HEK293 (cell line): ENCODE measurements around the gene GPRIN2.
A peak's percentile ranks its signal among the peaks of the same experiment; 100 is the strongest.

Experiments
- CTCF ChIA-PET: fragments of 350-600 bp; formaldehyde crosslinking; extraction: SDS; loops from one replicate; lab custom pipeline; 2021; ENCODE audit warnings: antibody characterized with exemption; lab: Yijun Ruan, JAX
- POLR2A ChIA-PET: fragments of 300-600 bp; formaldehyde crosslinking; extraction: SDS; loops from one replicate; lab custom pipeline; 2020; ENCODE audit warnings: antibody characterized with exemption, inconsistent platforms; lab: Yijun Ruan, JAX
- H3K27ac ChIP-seq: fragments of 200-500 bp; sonication (Bioruptor generic); 2 replicates; pipeline ENCODE4 v1.5.1; 2014; ENCODE audit warnings: low read depth, low read length, control low read depth, inconsistent platforms; ENCODE audit errors: extremely low read depth
- H3K36me3 ChIP-seq, 2 experiments: fragments of 200-500 bp in 1 of 2; sonication (Bioruptor generic) in 1 of 2; 1 replicate in 1 of 2; 2 replicates in 1 of 2; pipeline ENCODE4 v1.5.1; 2014 to 2017; ENCODE audit warnings: inconsistent platforms in 2 of 2, low read length in 2 of 2; ENCODE audit not compliant: control insufficient read depth in 2 of 2, insufficient read depth in 1 of 2
- H3K4me1 ChIP-seq: fragments of 200-500 bp; sonication (Bioruptor generic); 2 replicates; pipeline ENCODE4 v1.5.1; 2014; ENCODE audit warnings: mild to moderate bottlenecking, low read length, inconsistent platforms; ENCODE audit not compliant: control insufficient read depth, insufficient read depth
- H3K4me3 ChIP-seq: 2 replicates; pipeline ENCODE4 v1.5.1; 2011; ENCODE audit warnings: low read depth, mild to moderate bottlenecking, control low read depth, low read length, moderate library complexity
- H3K9me3 ChIP-seq: fragments of 200-500 bp; sonication (Bioruptor generic); 2 replicates; pipeline ENCODE4 v1.5.1; 2014; ENCODE audit warnings: low read depth, low read length, inconsistent platforms; ENCODE audit not compliant: control insufficient read depth, insufficient read depth
- BCL11A ChIP-seq: fragments of 450-650 bp; formaldehyde crosslinking; IDR thresholded peaks from 2 replicates; pipeline ENCODE4 v1.5.1; 2016; ENCODE audit warnings: low read depth, missing biosample characterization, missing genetic modification characterization
- BCL11B ChIP-seq: fragments of 450-650 bp; formaldehyde crosslinking; IDR thresholded peaks from 2 replicates; pipeline ENCODE4 v1.5.1; 2016; ENCODE audit warnings: low read depth, missing biosample characterization, missing genetic modification characterization
- GLIS1 ChIP-seq: fragments of 450-650 bp; formaldehyde crosslinking; IDR thresholded peaks from 2 replicates; pipeline ENCODE4 v1.5.1; 2016; ENCODE audit warnings: missing biosample characterization, missing genetic modification characterization
- GLIS2 ChIP-seq: fragments of 450-650 bp; formaldehyde crosslinking; IDR thresholded peaks from 2 replicates; pipeline ENCODE4 v1.5.1; 2016; ENCODE audit warnings: missing biosample characterization, missing genetic modification characterization
- RBAK ChIP-seq: fragments of 450-650 bp; formaldehyde crosslinking; IDR thresholded peaks from 2 replicates; pipeline ENCODE4 v1.5.1; 2016; ENCODE audit warnings: missing biosample characterization, missing genetic modification characterization
- ZEB2 ChIP-seq: fragments of 450-650 bp; formaldehyde crosslinking; IDR thresholded peaks from 2 replicates; pipeline ENCODE4 v1.5.1; 2016; ENCODE audit warnings: missing biosample characterization, missing genetic modification characterization
- ZIC2 ChIP-seq: fragments of 450-650 bp; formaldehyde crosslinking; IDR thresholded peaks from 2 replicates; pipeline ENCODE4 v1.5.1; 2016; ENCODE audit warnings: missing biosample characterization, missing genetic modification characterization
- ZNF132 ChIP-seq: fragments of 450-650 bp; formaldehyde crosslinking; IDR thresholded peaks from 2 replicates; pipeline ENCODE4 v1.5.1; 2017; ENCODE audit warnings: missing biosample characterization, missing genetic modification characterization, borderline replicate concordance
- ZNF184 ChIP-seq: fragments of 450-650 bp; IDR thresholded peaks from 2 replicates; pipeline ENCODE4 v1.5.1; 2018; ENCODE audit warnings: missing biosample characterization, mild to moderate bottlenecking, missing genetic modification characterization
- ZNF239 ChIP-seq: fragments of 450-650 bp; formaldehyde crosslinking; IDR thresholded peaks from 2 replicates; pipeline ENCODE4 v1.5.1; 2016; ENCODE audit warnings: missing biosample characterization, missing genetic modification characterization
- ZNF366 ChIP-seq: fragments of 450-650 bp; formaldehyde crosslinking; conservative IDR thresholded peaks from 2 replicates; pipeline ENCODE4 v1.5.1; 2016; ENCODE audit warnings: missing biosample characterization, missing genetic modification characterization
- ZNF510 ChIP-seq: fragments of 450-650 bp; formaldehyde crosslinking; IDR thresholded peaks from 2 replicates; pipeline ENCODE4 v1.5.1; 2018; ENCODE audit warnings: mild to moderate bottlenecking, missing genetic modification characterization, missing biosample characterization; ENCODE audit not compliant: insufficient replicate concordance
- ZNF600 ChIP-seq: fragments of 450-650 bp; formaldehyde crosslinking; IDR thresholded peaks from 2 replicates; pipeline ENCODE4 v1.5.1; 2016; ENCODE audit warnings: missing biosample characterization, missing genetic modification characterization
- ZNF629 ChIP-seq: fragments of 450-650 bp; formaldehyde crosslinking; IDR thresholded peaks from 2 replicates; pipeline ENCODE4 v1.5.1; 2017; ENCODE audit warnings: missing biosample characterization, missing genetic modification characterization
- TF ChIP-seq, protein P1 (sequence below): fragments of 450-650 bp; formaldehyde crosslinking; IDR thresholded peaks from 2 replicates; pipeline ENCODE4 v1.5.1; 2017; ENCODE audit warnings: missing biosample characterization, missing genetic modification characterization
- TF ChIP-seq, protein P2 (sequence below): fragments of 450-650 bp; formaldehyde crosslinking; IDR thresholded peaks from 2 replicates; pipeline ENCODE4 v1.5.1; 2016; ENCODE audit warnings: missing biosample characterization, missing genetic modification characterization
- TF ChIP-seq, protein P3 (sequence below): fragments of 450-650 bp; formaldehyde crosslinking; IDR thresholded peaks from 2 replicates; pipeline ENCODE4 v1.5.1; 2016; ENCODE audit warnings: missing biosample characterization, missing genetic modification characterization
- TF ChIP-seq, protein P4 (sequence below): fragments of 450-650 bp; formaldehyde crosslinking; IDR thresholded peaks from 2 replicates; pipeline ENCODE4 v1.5.1; 2016; ENCODE audit warnings: missing biosample characterization, missing genetic modification characterization
- TF ChIP-seq, protein P5 (sequence below): fragments of 450-650 bp; formaldehyde crosslinking; IDR thresholded peaks from 2 replicates; pipeline ENCODE4; 2016; ENCODE audit warnings: missing biosample characterization, missing genetic modification characterization

GPRIN2 gene

DNA sequence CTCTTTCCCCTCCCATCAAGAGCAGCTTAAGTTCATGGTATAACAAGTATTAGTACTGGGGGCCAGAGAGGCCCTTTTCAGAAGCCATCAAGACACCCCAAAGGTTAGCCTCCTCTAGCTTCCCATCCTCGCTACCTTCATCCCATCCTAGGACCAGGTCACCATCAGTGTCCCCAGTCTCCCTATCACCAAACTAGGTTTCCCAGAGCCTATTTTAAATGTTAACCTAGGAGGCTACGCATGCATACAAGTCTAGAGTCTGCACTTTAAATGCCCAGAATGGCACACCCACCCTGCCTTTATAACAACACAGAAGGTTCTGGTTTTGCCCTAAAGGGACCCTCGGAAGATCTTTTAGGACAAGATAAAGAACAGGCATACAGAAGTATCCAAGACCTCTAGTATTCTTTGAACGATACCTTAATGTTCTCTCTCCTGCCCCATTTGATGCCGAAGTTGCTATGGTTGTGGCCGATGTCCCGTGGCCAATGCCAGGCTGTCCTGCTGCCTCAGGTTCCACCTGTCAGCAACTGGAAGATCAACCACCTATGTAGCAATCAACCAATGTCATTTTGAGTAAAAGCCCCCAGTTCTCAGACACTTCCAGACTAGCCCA, 2.2 kb downstream of the GPRIN2 start:
- ChIA-PET POLR2A (no interaction called here), CTCF (interaction anchor here (1.9 kb wide), 1 partner anchor 10 kb away, joined by 6 read pairs; no protein-coding TSS in a partner anchor)
- Histone ChIP-seq H3K4me3 (no peak overlapping the region), H3K36me3 (no peaks in the 10 kb centered on the region), H3K9me3 (no peaks in the 10 kb centered on the region), H3K4me1 (no peaks in the 10 kb centered on the region)
- TF ChIP-seq ZNF184: no peak
- TF ChIP-seq, all 188 proteins: peak for 0
- H3K27ac ChIP-seq: no peak overlapping the region

DNA sequence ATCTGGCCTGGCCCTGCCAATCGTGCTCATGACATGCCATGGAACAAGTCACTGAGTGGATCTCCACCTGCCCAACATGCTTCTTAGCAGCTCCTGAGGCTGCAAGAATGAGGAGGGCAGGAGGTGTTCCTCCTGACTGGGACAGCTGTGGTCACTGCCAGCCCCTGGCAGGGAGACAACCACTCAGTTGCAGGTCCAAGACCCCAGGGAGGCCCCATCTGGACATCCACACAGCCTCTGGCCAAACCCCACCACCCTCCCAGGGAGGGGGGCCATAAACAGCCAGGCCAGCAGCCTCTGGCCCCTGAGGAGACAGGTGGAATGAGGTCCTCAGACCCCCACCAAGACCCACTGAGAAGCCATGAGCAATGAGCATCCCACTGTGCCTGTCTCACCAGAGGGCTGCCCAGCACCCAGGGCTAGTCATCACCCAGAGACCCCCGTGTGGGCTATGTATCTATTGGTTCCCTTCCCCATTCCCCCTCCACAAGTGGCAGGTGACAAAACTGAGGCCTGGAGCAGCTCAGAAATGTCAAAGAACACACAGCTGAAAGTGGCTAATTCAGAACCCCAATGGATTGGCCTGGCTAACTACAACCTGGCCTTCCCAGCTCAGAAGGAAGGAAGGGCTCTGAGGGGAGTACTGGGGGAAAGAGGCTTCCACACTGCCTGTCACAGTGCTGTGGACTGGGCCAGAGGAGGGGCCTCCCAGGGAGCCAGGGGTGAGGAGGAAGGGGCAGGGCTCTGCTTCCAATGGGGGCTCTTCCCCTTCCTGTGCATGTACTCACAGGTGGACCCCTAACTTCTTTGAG, 3.0 kb downstream of the GPRIN2 start:
- ChIA-PET POLR2A (no interaction called here), CTCF (interaction anchor here (1.9 kb wide), 1 partner anchor 9 kb away, joined by 6 read pairs; no protein-coding TSS in a partner anchor)
- Histone ChIP-seq H3K4me1 (no peaks in the 10 kb centered on the region), H3K9me3 (no peaks in the 10 kb centered on the region), H3K36me3 (no peaks in the 10 kb centered on the region), H3K4me3 (no peak overlapping the region), H3K27ac (no peak overlapping the region)
- TF ChIP-seq ZNF600 (no peak), ZIC2 (tag by site-specific recombination) (peak; percentile 100), GLIS2 (tag by site-specific recombination) (peak; percentile 37; the same call in 1 of the 2 replicates), ZNF239 (tag by site-specific recombination) (no peak), ZNF510 (tag by site-specific recombination) (no peak), ZNF132 (no peak), GLIS1 (peak; percentile 58)
- TF ChIP-seq, protein P1, sequence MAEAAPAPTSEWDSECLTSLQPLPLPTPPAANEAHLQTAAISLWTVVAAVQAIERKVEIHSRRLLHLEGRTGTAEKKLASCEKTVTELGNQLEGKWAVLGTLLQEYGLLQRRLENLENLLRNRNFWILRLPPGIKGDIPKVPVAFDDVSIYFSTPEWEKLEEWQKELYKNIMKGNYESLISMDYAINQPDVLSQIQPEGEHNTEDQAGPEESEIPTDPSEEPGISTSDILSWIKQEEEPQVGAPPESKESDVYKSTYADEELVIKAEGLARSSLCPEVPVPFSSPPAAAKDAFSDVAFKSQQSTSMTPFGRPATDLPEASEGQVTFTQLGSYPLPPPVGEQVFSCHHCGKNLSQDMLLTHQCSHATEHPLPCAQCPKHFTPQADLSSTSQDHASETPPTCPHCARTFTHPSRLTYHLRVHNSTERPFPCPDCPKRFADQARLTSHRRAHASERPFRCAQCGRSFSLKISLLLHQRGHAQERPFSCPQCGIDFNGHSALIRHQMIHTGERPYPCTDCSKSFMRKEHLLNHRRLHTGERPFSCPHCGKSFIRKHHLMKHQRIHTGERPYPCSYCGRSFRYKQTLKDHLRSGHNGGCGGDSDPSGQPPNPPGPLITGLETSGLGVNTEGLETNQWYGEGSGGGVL (tag by site-specific recombination): no peak
- TF ChIP-seq, protein P2, sequence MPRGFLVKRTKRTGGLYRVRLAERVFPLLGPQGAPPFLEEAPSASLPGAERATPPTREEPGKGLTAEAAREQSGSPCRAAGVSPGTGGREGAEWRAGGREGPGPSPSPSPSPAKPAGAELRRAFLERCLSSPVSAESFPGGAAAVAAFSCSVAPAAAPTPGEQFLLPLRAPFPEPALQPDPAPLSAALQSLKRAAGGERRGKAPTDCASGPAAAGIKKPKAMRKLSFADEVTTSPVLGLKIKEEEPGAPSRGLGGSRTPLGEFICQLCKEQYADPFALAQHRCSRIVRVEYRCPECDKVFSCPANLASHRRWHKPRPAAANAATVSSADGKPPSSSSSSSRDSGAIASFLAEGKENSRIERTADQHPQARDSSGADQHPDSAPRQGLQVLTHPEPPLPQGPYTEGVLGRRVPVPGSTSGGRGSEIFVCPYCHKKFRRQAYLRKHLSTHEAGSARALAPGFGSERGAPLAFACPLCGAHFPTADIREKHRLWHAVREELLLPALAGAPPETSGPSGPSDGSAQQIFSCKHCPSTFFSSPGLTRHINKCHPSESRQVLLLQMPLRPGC (tag by site-specific recombination): no peak

DNA sequence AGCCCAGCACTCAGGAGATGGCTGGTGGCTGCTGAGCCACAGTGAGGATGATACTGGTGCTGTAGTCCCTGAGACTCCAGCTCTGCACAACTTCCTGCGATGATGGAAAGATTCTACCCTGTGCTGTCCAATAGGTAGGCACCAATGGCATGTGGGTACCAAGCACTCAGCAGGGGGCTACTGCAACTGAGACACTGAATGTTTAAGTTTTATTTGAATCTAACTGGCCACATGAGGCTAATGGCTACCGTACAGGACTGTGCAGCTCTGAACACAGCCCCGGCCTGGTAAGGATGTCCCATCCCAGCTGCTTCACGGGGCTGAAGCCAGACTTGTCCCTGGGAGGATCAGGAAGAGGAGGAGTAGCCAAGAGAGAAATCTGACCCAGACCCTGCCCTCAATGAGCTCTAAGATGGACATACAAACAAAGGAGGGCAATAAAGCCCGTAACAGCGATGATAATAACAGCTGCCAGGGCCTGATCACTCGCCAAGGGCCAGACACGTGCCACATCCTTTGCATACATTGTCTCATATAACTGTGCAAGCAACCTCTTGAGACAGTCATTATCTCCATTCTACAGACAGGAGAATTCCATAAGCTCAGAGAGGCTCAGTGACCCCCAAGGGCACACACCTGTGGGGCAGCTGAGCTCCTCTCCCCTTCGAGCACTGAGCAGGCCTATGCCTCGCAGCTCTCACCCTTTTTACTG, 3.8 kb downstream of the GPRIN2 start:
- H3K4me1 ChIP-seq: no peaks in the 10 kb centered on the region
- no peaks in the 10 kb centered on the region for H3K36me3 ChIP-seq
- H3K9me3 ChIP-seq: no peaks in the 10 kb centered on the region
- H3K27ac ChIP-seq: no peak overlapping the region
- ChIA-PET CTCF (interaction anchor here (0.5 to 1.9 kb wide), 4 partner anchors 8 to 1892 kb away, joined by 3 to 6 read pairs (median 3); no protein-coding TSS in a partner anchor), POLR2A (no interaction called here)
- H3K4me3 ChIP-seq: no peak overlapping the region
- TF ChIP-seq ZNF366 (no peak), ZNF629 (tag by site-specific recombination) (no peak), RBAK (no peak), ZEB2 (tag by site-specific recombination) (no peak), BCL11A (tag by site-specific recombination) (no peak), BCL11B (tag by site-specific recombination) (no peak)
- TF ChIP-seq, protein P3, sequence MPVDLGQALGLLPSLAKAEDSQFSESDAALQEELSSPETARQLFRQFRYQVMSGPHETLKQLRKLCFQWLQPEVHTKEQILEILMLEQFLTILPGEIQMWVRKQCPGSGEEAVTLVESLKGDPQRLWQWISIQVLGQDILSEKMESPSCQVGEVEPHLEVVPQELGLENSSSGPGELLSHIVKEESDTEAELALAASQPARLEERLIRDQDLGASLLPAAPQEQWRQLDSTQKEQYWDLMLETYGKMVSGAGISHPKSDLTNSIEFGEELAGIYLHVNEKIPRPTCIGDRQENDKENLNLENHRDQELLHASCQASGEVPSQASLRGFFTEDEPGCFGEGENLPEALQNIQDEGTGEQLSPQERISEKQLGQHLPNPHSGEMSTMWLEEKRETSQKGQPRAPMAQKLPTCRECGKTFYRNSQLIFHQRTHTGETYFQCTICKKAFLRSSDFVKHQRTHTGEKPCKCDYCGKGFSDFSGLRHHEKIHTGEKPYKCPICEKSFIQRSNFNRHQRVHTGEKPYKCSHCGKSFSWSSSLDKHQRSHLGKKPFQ: no peak
- TF ChIP-seq, protein P4, sequence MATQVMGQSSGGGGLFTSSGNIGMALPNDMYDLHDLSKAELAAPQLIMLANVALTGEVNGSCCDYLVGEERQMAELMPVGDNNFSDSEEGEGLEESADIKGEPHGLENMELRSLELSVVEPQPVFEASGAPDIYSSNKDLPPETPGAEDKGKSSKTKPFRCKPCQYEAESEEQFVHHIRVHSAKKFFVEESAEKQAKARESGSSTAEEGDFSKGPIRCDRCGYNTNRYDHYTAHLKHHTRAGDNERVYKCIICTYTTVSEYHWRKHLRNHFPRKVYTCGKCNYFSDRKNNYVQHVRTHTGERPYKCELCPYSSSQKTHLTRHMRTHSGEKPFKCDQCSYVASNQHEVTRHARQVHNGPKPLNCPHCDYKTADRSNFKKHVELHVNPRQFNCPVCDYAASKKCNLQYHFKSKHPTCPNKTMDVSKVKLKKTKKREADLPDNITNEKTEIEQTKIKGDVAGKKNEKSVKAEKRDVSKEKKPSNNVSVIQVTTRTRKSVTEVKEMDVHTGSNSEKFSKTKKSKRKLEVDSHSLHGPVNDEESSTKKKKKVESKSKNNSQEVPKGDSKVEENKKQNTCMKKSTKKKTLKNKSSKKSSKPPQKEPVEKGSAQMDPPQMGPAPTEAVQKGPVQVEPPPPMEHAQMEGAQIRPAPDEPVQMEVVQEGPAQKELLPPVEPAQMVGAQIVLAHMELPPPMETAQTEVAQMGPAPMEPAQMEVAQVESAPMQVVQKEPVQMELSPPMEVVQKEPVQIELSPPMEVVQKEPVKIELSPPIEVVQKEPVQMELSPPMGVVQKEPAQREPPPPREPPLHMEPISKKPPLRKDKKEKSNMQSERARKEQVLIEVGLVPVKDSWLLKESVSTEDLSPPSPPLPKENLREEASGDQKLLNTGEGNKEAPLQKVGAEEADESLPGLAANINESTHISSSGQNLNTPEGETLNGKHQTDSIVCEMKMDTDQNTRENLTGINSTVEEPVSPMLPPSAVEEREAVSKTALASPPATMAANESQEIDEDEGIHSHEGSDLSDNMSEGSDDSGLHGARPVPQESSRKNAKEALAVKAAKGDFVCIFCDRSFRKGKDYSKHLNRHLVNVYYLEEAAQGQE (tag by site-specific recombination): no peak
- TF ChIP-seq, protein P5, sequence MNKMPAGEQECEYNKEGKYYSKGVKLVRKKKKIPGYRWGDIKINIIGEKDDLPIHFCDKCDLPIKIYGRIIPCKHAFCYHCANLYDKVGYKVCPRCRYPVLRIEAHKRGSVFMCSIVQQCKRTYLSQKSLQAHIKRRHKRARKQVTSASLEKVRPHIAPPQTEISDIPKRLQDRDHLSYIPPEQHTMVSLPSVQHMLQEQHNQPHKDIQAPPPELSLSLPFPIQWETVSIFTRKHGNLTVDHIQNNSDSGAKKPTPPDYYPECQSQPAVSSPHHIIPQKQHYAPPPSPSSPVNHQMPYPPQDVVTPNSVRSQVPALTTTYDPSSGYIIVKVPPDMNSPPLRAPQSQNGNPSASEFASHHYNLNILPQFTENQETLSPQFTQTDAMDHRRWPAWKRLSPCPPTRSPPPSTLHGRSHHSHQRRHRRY (tag by site-specific recombination): no peak
